NCI-H2081 treated with DMSO at 0.1 percent for 48 hours (cell line): ENCODE results near the gene CPEB3.
"Not testable (repeated sequence)": the region's sequence is repeated elsewhere in the genome, so short reads cannot be mapped to it uniquely, and the experiment has no call there.

Experiments
- DNase-seq: peaks from one replicate; lab custom pipeline; 2025; lab: John Stamatoyannopoulos, UW

CPEB3 gene

GRCh38 chr10:92038949-92039348, 251.9 kb downstream of the CPEB3 start:
- DNase-seq: no peak

GRCh38 chr10:92033070-92033469, 257.8 kb downstream of the CPEB3 start:
- not testable (repeated sequence) for DNase-seq

- DNase-seq: no peak
Measured at GRCh38 chr10:92031580-92031979, 259.3 kb downstream of the CPEB3 start.

GRCh38 chr10:92027141-92027540, 263.7 kb downstream of the CPEB3 start:
- no peak for DNase-seq

- DNase-seq: not testable (repeated sequence)
Measured at GRCh38 chr10:92025340-92025739, 265.5 kb downstream of the CPEB3 start.

- DNase-seq: no peak
Measured at GRCh38 chr10:92024700-92025099, 266.2 kb downstream of the CPEB3 start.

- peak; percentile 40 for DNase-seq
Measured at GRCh38 chr10:92014620-92015019, 276.3 kb downstream of the CPEB3 start.

- no peak for DNase-seq
Measured at GRCh38 chr10:92011560-92012214, 279.2 kb downstream of the CPEB3 start.

- DNase-seq: no peak
Measured at GRCh38 chr10:92010047-92010735, 280.7 kb downstream of the CPEB3 start.

GRCh38 chr10:92009445-92009844, 281.4 kb downstream of the CPEB3 start:
- no peak for DNase-seq

GRCh38 chr10:92005978-92006377, 284.9 kb downstream of the CPEB3 start:
- no peak for DNase-seq

GRCh38 chr10:92003258-92003657, 287.6 kb downstream of the CPEB3 start:
- DNase-seq: peak; percentile 23

GRCh38 chr10:92001995-92002394, 288.9 kb downstream of the CPEB3 start:
- no peak for DNase-seq

- DNase-seq: no peak
Measured at GRCh38 chr10:92001581-92001980, 289.3 kb downstream of the CPEB3 start.
